HEK293T (cell line): Measurements from ENCODE around the gene HSPA2.
A peak's percentile ranks its signal among the peaks of the same experiment; 100 is the strongest.

Source experiments
- CTCF ChIA-PET: fragments of 350-600 bp; formaldehyde crosslinking; extraction: SDS; loops from one replicate; lab custom pipeline; 2021; ENCODE audit warnings: antibody characterized with exemption, inconsistent platforms; lab: Yijun Ruan, JAX
- POLR2A ChIA-PET: fragments of 350-600 bp; formaldehyde crosslinking; extraction: SDS; loops from one replicate; lab custom pipeline; 2020; ENCODE audit warnings: antibody characterized with exemption, inconsistent platforms; lab: Yijun Ruan, JAX
- DNase-seq: peaks from one replicate; pipeline ENCODE4 v3.0.0; 2012; ENCODE audit warnings: mixed read lengths; ENCODE audit errors: extremely low spot score
- ARNT ChIP-seq: fragments of 450-650 bp; IDR thresholded peaks from 2 replicates; pipeline ENCODE4 v1.6.1; 2017; ENCODE audit warnings: mild to moderate bottlenecking
- BHLHE40 ChIP-seq: fragments of 450-650 bp; IDR thresholded peaks from 2 replicates; pipeline ENCODE4 v1.6.1; 2016; ENCODE audit warnings: mild to moderate bottlenecking, moderate library complexity, borderline replicate concordance
- CTBP1 ChIP-seq: fragments of 450-650 bp; IDR thresholded peaks from 2 replicates; pipeline ENCODE4 v1.6.1; 2016; ENCODE audit warnings: borderline replicate concordance
- ELF4 ChIP-seq: fragments of 450-650 bp; IDR thresholded peaks from 2 replicates; pipeline ENCODE4 v1.6.1; 2017; ENCODE audit warnings: antibody characterized with exemption
- FOXA1 ChIP-seq: fragments of 450-650 bp; IDR thresholded peaks from 2 replicates; pipeline ENCODE4 v1.6.1; 2016; ENCODE audit warnings: mild to moderate bottlenecking
- FOXK2 ChIP-seq: fragments of 450-650 bp; IDR thresholded peaks from 2 replicates; pipeline ENCODE4 v1.6.1; 2016; ENCODE audit warnings: mild to moderate bottlenecking
- FOXM1 ChIP-seq: fragments of 450-650 bp; IDR thresholded peaks from 2 replicates; pipeline ENCODE4 v1.6.1; 2017; ENCODE audit warnings: mild to moderate bottlenecking, borderline replicate concordance
- HDGF ChIP-seq: fragments of 450-650 bp; IDR thresholded peaks from 2 replicates; pipeline ENCODE4 v1.6.1; 2017; ENCODE audit warnings: antibody characterized with exemption, borderline replicate concordance
- L3MBTL2 ChIP-seq: fragments of 450-650 bp; conservative IDR thresholded peaks from 2 replicates; pipeline ENCODE4 v1.6.1; 2016; ENCODE audit warnings: mild to moderate bottlenecking
- LEF1 ChIP-seq: fragments of 450-650 bp; IDR thresholded peaks from 2 replicates; pipeline ENCODE4 v1.6.1; 2017; ENCODE audit warnings: mild to moderate bottlenecking, borderline replicate concordance
- NFRKB ChIP-seq: fragments of 450-650 bp; IDR thresholded peaks from 2 replicates; pipeline ENCODE4 v1.6.1; 2016; ENCODE audit warnings: mild to moderate bottlenecking, moderate library complexity
- SP1 ChIP-seq: fragments of 450-650 bp; IDR thresholded peaks from 2 replicates; pipeline ENCODE4 v1.6.1; 2017
- SUZ12 ChIP-seq: fragments of 450-650 bp; IDR thresholded peaks from 2 replicates; pipeline ENCODE4 v1.6.1; 2016; ENCODE audit warnings: mild to moderate bottlenecking
- TARDBP ChIP-seq: fragments of 450-650 bp; IDR thresholded peaks from 2 replicates; pipeline ENCODE4 v1.6.1; 2016
- ZNF384 ChIP-seq: fragments of 450-650 bp; IDR thresholded peaks from 2 replicates; pipeline ENCODE4 v1.6.1; 2016
- TF ChIP-seq, protein P1 (sequence below): fragments of 450-650 bp; IDR thresholded peaks from 2 replicates; pipeline ENCODE4 v1.6.1; 2016

Gene HSPA2

DNA sequence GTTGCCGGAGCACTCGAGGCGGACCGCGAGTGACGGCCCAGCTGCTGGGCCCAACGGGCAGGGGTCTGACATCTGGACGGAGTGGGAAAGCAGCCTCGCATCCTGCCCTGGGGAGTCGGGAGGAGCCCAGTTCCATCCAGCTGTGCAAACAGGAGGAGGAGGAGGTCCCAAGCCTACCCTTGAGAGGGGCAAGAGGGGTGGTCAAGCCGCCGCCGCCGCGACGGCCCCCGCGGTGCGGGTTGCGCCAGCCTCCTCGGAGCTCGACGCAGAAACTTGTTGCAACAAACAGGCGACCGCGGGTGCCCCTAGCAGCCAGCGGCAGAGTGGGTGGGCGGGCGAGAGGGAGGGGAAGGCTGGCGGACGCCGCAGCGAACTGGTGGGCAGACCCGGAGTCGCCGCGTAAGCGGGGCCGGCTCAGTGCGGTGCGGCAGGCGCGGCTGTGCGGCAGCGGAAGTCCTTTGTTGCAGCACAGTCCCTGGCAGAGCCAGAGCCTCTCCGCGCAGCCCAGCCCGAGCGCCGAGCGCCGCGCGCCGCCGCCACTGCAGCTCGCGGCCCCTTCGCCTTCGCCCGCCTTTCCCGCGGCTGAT, 36.1 kb upstream of the HSPA2 start, which contains the start of gene ZBTB1:
Gene ZBTB1, plus strand, starts transcription at position 461 of the 587 bp plus-strand sequence. CDS start 16,735 bp downstream, outside the sequence.
- DNase-seq = peak; percentile 60
- TF ChIP-seq ZNF384 = no peak
- TF ChIP-seq L3MBTL2 = no peak; the same call in 1 of the 2 replicates
- TF ChIP-seq ELF4 = no peak
- no peak for TF ChIP-seq NFRKB
- no peak for TF ChIP-seq HDGF
- TF ChIP-seq SUZ12 = no peak
- no peak for TF ChIP-seq CTBP1
- TF ChIP-seq FOXK2 = no peak
- no peak for TF ChIP-seq FOXM1
- TF ChIP-seq BHLHE40 = no peak
- no peak for TF ChIP-seq TARDBP
- no peak for TF ChIP-seq FOXA1
- ChIA-PET CTCF (interaction anchor here (0.6 to 0.9 kb wide), 2 partner anchors 11 to 506 kb away, joined by 3 read pairs; no protein-coding TSS in a partner anchor), POLR2A (interaction anchor here (0.7 to 2.2 kb wide), 18 partner anchors 9 to 167 kb away, joined by 3 to 8 read pairs (median 4); partner anchors contain the start of gene HSPA2)

GRCh38 chr14:64504897-64505794, 35.4 kb upstream of the HSPA2 start:
- peak; percentile 75 for DNase-seq
- CTCF ChIA-PET = interaction anchor here (0.6 to 0.9 kb wide), 3 partner anchors 11 to 539 kb away, joined by 3 to 4 read pairs (median 3); no protein-coding TSS in a partner anchor
- TF ChIP-seq ARNT = 0 out of 2 replicates have a peak, but pooled peaks have one; percentile 2
- peak; percentile 63 for TF ChIP-seq ZNF384
- no peak; the same call in 1 of the 2 replicates for TF ChIP-seq CTBP1
- peak; percentile 84 for TF ChIP-seq LEF1
- peak; percentile 62 for TF ChIP-seq L3MBTL2
- TF ChIP-seq SP1 = no peak
- TF ChIP-seq FOXM1 = 0 out of 2 replicates have a peak, but pooled peaks have one; percentile 13
- no peak for TF ChIP-seq ELF4
- no peak for TF ChIP-seq FOXA1
- TF ChIP-seq, protein P1, sequence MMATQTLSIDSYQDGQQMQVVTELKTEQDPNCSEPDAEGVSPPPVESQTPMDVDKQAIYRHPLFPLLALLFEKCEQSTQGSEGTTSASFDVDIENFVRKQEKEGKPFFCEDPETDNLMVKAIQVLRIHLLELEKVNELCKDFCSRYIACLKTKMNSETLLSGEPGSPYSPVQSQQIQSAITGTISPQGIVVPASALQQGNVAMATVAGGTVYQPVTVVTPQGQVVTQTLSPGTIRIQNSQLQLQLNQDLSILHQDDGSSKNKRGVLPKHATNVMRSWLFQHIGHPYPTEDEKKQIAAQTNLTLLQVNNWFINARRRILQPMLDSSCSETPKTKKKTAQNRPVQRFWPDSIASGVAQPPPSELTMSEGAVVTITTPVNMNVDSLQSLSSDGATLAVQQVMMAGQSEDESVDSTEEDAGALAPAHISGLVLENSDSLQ = peak; percentile 99
- TF ChIP-seq BHLHE40 = no peak
- no peak for TF ChIP-seq FOXK2
- TF ChIP-seq TARDBP = no peak
- no peak for TF ChIP-seq HDGF
- TF ChIP-seq NFRKB = no peak
- no peak for TF ChIP-seq SUZ12
- POLR2A ChIA-PET = interaction anchor here (0.6 to 2.2 kb wide), 25 partner anchors 10 to 260 kb away, joined by 3 to 8 read pairs (median 3); partner anchors contain the start of gene HSPA2

- TF ChIP-seq FOXM1 = no peak
- TF ChIP-seq ELF4 = no peak
- TF ChIP-seq NFRKB = no peak
- TF ChIP-seq, protein P1 = no peak
- no peak for TF ChIP-seq TARDBP
- DNase-seq = no peak
- ChIA-PET CTCF (no interaction called here), POLR2A (no interaction called here)
Observed at GRCh38 chr14:64506721-64507120, 33.8 kb upstream of the HSPA2 start.

- no peak for TF ChIP-seq FOXM1
- DNase-seq = no peak
- POLR2A ChIA-PET = no interaction called here
- CTCF ChIA-PET = no interaction called here
Observed at GRCh38 chr14:64507376-64508156, 33.0 kb upstream of the HSPA2 start.

GRCh38 chr14:64508215-64508776, 32.2 kb upstream of the HSPA2 start:
- CTCF ChIA-PET = no interaction called here
- POLR2A ChIA-PET = no interaction called here
- TF ChIP-seq SUZ12 = no peak
- no peak for TF ChIP-seq NFRKB
- DNase-seq = no peak

- TF ChIP-seq TARDBP (no peak), LEF1 (no peak), NFRKB (no peak), HDGF (no peak), CTBP1 (no peak)
- DNase-seq = no peak
- ChIA-PET POLR2A (no interaction called here), CTCF (interaction anchor here (1.1 kb wide), 1 partner anchor 8 kb away, joined by 3 read pairs; no protein-coding TSS in a partner anchor)
Observed at GRCh38 chr14:64509036-64509435, 31.5 kb upstream of the HSPA2 start.
